SK-N-SH treated with all-trans-retinoic acid at 6 μM for 48 hours (cell line): ENCODE measurements around the gene RTN4RL1.

Experiments
- ATAC-seq: fragments of 200-7000 bp; cut with Tn5 transposase; 3 replicates; pipeline ENCODE4 v1.9.1; 2020; ENCODE audit warnings: mild to moderate bottlenecking, moderate library complexity
- ARNTL ChIP-seq: fragments of 450-650 bp; formaldehyde crosslinking; IDR thresholded peaks from 2 replicates; pipeline ENCODE4 v1.5.0; 2020; ENCODE audit warnings: low read depth, mild to moderate bottlenecking, moderate library complexity, borderline replicate concordance
- BACH2 ChIP-seq: fragments of 250-450 bp; sonication (Bioruptor Pico); IDR thresholded peaks from 2 replicates; pipeline ENCODE4 v1.9.0; 2021; ENCODE audit warnings: mild to moderate bottlenecking, borderline replicate concordance
- CSDC2 ChIP-seq: fragments of 250-450 bp; sonication (Bioruptor Pico); IDR thresholded peaks from 2 replicates; pipeline ENCODE4 v1.5.0; 2020; ENCODE audit warnings: mild to moderate bottlenecking, moderate library complexity
- GLIS3 ChIP-seq: fragments of 250-450 bp; sonication (Bioruptor Pico); IDR thresholded peaks from 2 replicates; pipeline ENCODE4 v1.5.0; 2020; ENCODE audit warnings: mild to moderate bottlenecking, moderate library complexity
- PATZ1 ChIP-seq: fragments of 250-450 bp; sonication (Bioruptor Pico); IDR thresholded peaks from 2 replicates; pipeline ENCODE4 v1.8.0; 2020; ENCODE audit warnings: mild to moderate bottlenecking, moderate library complexity, borderline replicate concordance
- PPARA ChIP-seq: fragments of 250-450 bp; sonication (Bioruptor Pico); IDR thresholded peaks from 2 replicates; pipeline ENCODE4 v1.5.0; 2020; ENCODE audit warnings: mild to moderate bottlenecking, borderline replicate concordance
- RARB ChIP-seq: fragments of 250-450 bp; sonication (Bioruptor Pico); IDR thresholded peaks from 2 replicates; pipeline ENCODE4 v1.8.0; 2021; ENCODE audit warnings: mild to moderate bottlenecking, moderate library complexity
- TCF4 ChIP-seq: fragments of 250-450 bp; sonication (Bioruptor Pico); IDR thresholded peaks from 2 replicates; pipeline ENCODE4 v1.8.0; 2021; ENCODE audit warnings: mild to moderate bottlenecking, moderate library complexity, borderline replicate concordance
- ZC3H10 ChIP-seq: fragments of 250-450 bp; sonication (Bioruptor Pico); IDR thresholded peaks from 2 replicates; pipeline ENCODE4 v1.5.1; 2021; ENCODE audit warnings: mild to moderate bottlenecking, moderate library complexity
- ZFP3 ChIP-seq: fragments of 250-450 bp; sonication (Bioruptor Pico); IDR thresholded peaks from 2 replicates; pipeline ENCODE4 v1.5.0; 2020; ENCODE audit warnings: mild to moderate bottlenecking, moderate library complexity
- ZNF565 ChIP-seq: fragments of 450-650 bp; formaldehyde crosslinking; conservative IDR thresholded peaks from 2 replicates; pipeline ENCODE4 v1.5.0; 2020; ENCODE audit warnings: low read depth, mild to moderate bottlenecking, moderate library complexity
- ZNF70 ChIP-seq: fragments of 450-650 bp; formaldehyde crosslinking; IDR thresholded peaks from 2 replicates; pipeline ENCODE4 v1.5.0; 2020; ENCODE audit warnings: mild to moderate bottlenecking, moderate library complexity
- ZNF8 ChIP-seq: fragments of 450-650 bp; formaldehyde crosslinking; IDR thresholded peaks from 2 replicates; pipeline ENCODE4 v1.5.0; 2020; ENCODE audit warnings: mild to moderate bottlenecking, moderate library complexity
- TF ChIP-seq, protein P1 (sequence below): fragments of 250-450 bp; sonication (Bioruptor Pico); IDR thresholded peaks from 2 replicates; pipeline ENCODE4 v1.5.0; 2020; ENCODE audit warnings: mild to moderate bottlenecking, moderate library complexity
- TF ChIP-seq, protein P2 (sequence below): fragments of 250-450 bp; sonication (Bioruptor Pico); IDR thresholded peaks from 2 replicates; pipeline ENCODE4 v1.5.1; 2020; ENCODE audit warnings: low read depth, mild to moderate bottlenecking, moderate library complexity
- TF ChIP-seq, protein P3 (sequence below): fragments of 250-450 bp; sonication (Bioruptor Pico); IDR thresholded peaks from 2 replicates; pipeline ENCODE4 v1.5.1; 2021; ENCODE audit warnings: mild to moderate bottlenecking, moderate library complexity

RTN4RL1 gene

DNA sequence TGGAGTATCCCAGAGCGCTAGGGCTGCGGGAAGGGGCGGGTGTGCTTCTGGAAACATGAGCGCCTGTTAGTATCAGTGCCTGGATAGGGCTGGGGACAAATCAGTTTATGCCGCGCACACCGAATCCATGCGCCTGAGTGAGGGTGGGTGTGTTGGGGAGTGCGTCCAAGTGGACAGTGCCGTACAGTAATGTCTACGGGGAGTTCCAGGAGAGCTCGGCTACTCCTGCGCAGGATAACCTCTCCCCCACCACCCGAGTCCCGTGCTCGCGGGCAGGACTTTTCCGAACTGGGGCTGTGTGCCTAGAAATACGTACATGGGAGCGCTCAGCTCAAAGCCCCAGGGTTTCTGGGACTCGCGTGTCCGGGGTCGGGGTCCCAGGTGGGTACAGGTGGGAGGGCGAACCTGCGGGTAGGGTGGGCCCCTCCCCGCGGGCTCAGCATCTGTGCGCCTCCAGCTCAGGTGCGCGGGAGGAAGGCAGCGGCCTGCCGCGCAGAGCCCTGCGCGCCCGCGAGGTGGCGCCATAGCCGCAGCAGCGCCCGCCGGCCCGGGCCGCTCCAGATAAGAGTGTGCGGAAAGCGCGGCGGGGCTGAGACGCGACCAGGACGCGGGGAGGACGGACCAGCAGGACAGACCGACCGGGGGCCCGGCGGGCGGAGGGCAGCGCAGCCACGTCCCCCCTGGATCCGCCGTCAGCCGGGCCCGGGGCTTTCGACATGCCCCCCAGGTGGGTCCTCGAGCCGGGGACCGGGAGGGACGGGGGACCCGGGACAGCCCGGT lies 29.6 kb upstream of the RTN4RL1 start, which contains the start of gene HIC1:
HIC1 (plus strand) TSS at position 592 of the 780 bp plus-strand sequence. CDS start 1,588 bp downstream, outside the sequence.
- ATAC-seq = peak; percentile 84
- no peak for TF ChIP-seq ZNF8 (CRISPR knock-in tag)
- TF ChIP-seq, protein P1, sequence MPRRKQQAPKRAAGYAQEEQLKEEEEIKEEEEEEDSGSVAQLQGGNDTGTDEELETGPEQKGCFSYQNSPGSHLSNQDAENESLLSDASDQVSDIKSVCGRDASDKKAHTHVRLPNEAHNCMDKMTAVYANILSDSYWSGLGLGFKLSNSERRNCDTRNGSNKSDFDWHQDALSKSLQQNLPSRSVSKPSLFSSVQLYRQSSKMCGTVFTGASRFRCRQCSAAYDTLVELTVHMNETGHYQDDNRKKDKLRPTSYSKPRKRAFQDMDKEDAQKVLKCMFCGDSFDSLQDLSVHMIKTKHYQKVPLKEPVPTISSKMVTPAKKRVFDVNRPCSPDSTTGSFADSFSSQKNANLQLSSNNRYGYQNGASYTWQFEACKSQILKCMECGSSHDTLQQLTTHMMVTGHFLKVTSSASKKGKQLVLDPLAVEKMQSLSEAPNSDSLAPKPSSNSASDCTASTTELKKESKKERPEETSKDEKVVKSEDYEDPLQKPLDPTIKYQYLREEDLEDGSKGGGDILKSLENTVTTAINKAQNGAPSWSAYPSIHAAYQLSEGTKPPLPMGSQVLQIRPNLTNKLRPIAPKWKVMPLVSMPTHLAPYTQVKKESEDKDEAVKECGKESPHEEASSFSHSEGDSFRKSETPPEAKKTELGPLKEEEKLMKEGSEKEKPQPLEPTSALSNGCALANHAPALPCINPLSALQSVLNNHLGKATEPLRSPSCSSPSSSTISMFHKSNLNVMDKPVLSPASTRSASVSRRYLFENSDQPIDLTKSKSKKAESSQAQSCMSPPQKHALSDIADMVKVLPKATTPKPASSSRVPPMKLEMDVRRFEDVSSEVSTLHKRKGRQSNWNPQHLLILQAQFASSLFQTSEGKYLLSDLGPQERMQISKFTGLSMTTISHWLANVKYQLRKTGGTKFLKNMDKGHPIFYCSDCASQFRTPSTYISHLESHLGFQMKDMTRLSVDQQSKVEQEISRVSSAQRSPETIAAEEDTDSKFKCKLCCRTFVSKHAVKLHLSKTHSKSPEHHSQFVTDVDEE = 0 out of 2 replicates have a peak, but pooled peaks have one; percentile 12
- TF ChIP-seq GLIS3 (CRISPR knock-in tag) = no peak
- TF ChIP-seq ZFP3 = 0 out of 2 replicates have a peak, but pooled peaks have one; percentile 33
- TF ChIP-seq, all 23 proteins: peak for 2

- TF ChIP-seq ZNF70 (CRISPR knock-in tag) = no peak
- TF ChIP-seq, protein P2, sequence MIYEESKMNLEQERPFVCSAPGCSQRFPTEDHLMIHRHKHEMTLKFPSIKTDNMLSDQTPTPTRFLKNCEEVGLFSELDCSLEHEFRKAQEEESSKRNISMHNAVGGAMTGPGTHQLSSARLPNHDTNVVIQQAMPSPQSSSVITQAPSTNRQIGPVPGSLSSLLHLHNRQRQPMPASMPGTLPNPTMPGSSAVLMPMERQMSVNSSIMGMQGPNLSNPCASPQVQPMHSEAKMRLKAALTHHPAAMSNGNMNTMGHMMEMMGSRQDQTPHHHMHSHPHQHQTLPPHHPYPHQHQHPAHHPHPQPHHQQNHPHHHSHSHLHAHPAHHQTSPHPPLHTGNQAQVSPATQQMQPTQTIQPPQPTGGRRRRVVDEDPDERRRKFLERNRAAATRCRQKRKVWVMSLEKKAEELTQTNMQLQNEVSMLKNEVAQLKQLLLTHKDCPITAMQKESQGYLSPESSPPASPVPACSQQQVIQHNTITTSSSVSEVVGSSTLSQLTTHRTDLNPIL (CRISPR knock-in tag) = no peak
- no peak for ATAC-seq
These were observed 29.1 kb upstream of the RTN4RL1 start for GRCh38 chr17:2054262-2054511.

GRCh38 chr17:2053380-2054261 lies 28.5 kb upstream of the RTN4RL1 start:
- 0 out of 2 replicates have a peak, but pooled peaks have one; percentile 31 for TF ChIP-seq ZNF70 (CRISPR knock-in tag)
- TF ChIP-seq, protein P2 (CRISPR knock-in tag) = no peak
- TF ChIP-seq ZFP3 = peak; percentile 99
- peak; percentile 74; the same call in 1 of the 2 replicates for TF ChIP-seq PATZ1 (CRISPR knock-in tag)
- no peak for TF ChIP-seq ZC3H10 (CRISPR knock-in tag)
- peak; percentile 8 for ATAC-seq

DNA sequence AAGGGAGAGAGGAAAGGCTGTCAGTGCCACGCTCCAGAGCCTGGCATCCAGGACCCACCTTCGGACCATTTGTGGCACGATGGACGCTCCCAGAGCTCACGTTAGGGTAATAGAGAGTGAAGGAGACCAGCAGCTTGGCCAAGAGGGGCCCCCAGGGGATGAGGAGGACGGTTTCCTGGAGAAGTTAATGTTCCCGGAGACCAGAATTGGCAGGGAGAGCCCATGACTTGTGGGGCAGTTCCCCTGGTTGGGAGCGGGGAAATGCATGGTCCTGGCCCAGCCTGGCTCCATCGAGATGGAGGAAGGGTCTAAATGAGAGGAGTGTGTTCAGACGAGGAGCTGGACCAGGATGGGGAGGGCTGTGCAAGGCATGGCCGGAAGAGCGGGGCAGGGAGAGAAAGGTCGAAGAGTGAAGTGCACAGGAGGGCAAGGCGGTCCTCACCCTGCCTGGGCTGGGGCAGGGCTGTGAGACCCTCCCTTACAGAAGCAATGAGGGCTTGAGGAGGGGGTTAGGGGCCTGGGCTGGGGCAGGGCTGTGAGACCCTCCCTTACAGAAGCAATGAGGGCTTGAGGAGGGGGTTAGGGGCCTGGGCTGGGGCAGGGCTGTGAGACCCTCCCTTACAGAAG lies 26.9 kb upstream of the RTN4RL1 start:
- no peak for ATAC-seq
- TF ChIP-seq PATZ1 (CRISPR knock-in tag) = no peak
- TF ChIP-seq, protein P3, sequence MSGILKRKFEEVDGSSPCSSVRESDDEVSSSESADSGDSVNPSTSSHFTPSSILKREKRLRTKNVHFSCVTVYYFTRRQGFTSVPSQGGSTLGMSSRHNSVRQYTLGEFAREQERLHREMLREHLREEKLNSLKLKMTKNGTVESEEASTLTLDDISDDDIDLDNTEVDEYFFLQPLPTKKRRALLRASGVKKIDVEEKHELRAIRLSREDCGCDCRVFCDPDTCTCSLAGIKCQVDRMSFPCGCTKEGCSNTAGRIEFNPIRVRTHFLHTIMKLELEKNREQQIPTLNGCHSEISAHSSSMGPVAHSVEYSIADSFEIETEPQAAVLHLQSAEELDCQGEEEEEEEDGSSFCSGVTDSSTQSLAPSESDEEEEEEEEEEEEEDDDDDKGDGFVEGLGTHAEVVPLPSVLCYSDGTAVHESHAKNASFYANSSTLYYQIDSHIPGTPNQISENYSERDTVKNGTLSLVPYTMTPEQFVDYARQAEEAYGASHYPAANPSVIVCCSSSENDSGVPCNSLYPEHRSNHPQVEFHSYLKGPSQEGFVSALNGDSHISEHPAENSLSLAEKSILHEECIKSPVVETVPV (CRISPR knock-in tag) = no peak
- no peak for TF ChIP-seq ZNF565
- TF ChIP-seq CSDC2 (CRISPR knock-in tag) = no peak
- TF ChIP-seq ARNTL (CRISPR knock-in tag) = no peak
- TF ChIP-seq ZNF8 (CRISPR knock-in tag) = no peak
- no peak for TF ChIP-seq TCF4 (CRISPR knock-in tag)
- no peak for TF ChIP-seq RARB
- TF ChIP-seq PPARA (CRISPR knock-in tag) = no peak
- TF ChIP-seq, protein P2 (CRISPR knock-in tag) = no peak
- no peak for TF ChIP-seq GLIS3 (CRISPR knock-in tag)
- no peak for TF ChIP-seq ZC3H10 (CRISPR knock-in tag)
- TF ChIP-seq ZNF70 (CRISPR knock-in tag) = no peak
- no peak for TF ChIP-seq BACH2 (CRISPR knock-in tag)
